Esophagus muscularis mucosa (tissue), 4 donors: ENCODE data around the gene DNAH12.

Experiments
- CTCF ChIP-seq, 3 experiments: fragments of 200-600 bp in 2 of 3; fragments of 450-650 bp in 1 of 3; sonication (generic) in 2 of 3; IDR thresholded peaks; one replicate each; pipeline ENCODE4 v1.5.1; 2017 to 2019; ENCODE audit warnings: antibody characterized with exemption in 3 of 3, mild to moderate bottlenecking in 2 of 3, moderate library complexity in 1 of 3
- EP300 ChIP-seq: sonication (generic); formaldehyde crosslinking; IDR thresholded peaks from one replicate; pipeline ENCODE4 v1.6.1; 2017; ENCODE audit warnings: antibody characterized with exemption
- POLR2A ChIP-seq: fragments of 450-650 bp; IDR thresholded peaks from one replicate; pipeline ENCODE4 v1.6.1; 2017; ENCODE audit warnings: antibody characterized with exemption, moderate library complexity, mild to moderate bottlenecking, low read depth

- no peak for TF ChIP-seq POLR2A
- no peak for TF ChIP-seq CTCF (IDR thresholded peaks at IDR 0.05)
- no peak for TF ChIP-seq EP300
These were observed 291.7 kb downstream of the DNAH12 start for GRCh38 chr3:57252404-57252803.
